ENCODE measurements around the gene NPC1L1.
"Not testable (repeated sequence)": the region's sequence is repeated elsewhere in the genome, so short reads cannot be mapped to it uniquely, and the experiment has no call there.

NPC1L1 gene

DNA sequence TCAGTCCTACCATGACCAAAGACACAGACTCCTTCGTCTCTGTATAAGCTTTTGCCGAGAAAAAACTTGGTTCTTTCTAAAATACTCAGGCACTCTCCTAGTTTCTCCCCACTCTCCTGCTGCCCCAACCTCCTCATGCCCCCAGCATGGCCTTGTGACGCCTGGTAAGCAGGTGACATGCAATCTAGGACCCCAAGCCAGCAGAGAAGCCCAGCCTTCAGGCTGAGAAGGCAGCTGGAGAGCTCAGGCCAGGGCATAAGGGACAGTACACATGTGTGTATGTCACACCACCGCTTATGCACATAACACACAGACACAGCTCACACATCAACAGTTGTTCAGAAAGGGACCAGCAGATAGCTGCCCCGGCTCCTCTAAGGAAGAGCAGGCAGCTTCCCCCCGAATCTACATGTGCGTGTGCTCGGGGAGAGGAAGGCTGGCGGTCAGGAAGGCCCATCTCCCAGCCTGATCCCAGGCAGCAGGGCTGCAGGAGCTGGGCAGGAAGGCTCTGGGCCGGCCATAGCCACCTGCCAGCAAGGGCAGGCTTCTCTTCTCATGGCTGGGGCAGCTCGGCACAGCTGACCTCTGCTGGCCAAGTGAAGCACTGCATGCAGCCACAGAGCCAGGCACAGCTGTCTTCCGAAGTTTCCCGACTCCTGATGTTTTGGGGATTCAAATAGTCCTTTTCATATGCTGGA lies 24.1 kb upstream of the NPC1L1 start:
- H3K9ac ChIP-seq: no peak overlapping the region
- no peaks in the 10 kb centered on the region; the same call in 1 of the 2 replicates for H4K20me1 ChIP-seq (ENCODE audit: insufficient read depth)
- no peaks in the 10 kb centered on the region for H3K4me1 ChIP-seq (ENCODE audit: low read depth, poor library complexity, severe bottlenecking)
- no peak overlapping the region for H2AFZ ChIP-seq (ENCODE audit: low read depth)
- no peak overlapping the region for H3K4me3 ChIP-seq (IDR thresholded peaks at IDR 0.05; ENCODE audit: insufficient read depth, low read depth, low read length)
- no peak overlapping the region for H3K27ac ChIP-seq
- H3K36me3 ChIP-seq (ENCODE audit: insufficient read depth): peaks cover 1% of the 10 kb centered on the region; the same call in 1 of the 2 replicates
- no peaks in the 10 kb centered on the region for H3K27me3 ChIP-seq (ENCODE audit: insufficient read depth, low read depth)
- no peak overlapping the region for H3K4me2 ChIP-seq
- TF ChIP-seq, protein P1, sequence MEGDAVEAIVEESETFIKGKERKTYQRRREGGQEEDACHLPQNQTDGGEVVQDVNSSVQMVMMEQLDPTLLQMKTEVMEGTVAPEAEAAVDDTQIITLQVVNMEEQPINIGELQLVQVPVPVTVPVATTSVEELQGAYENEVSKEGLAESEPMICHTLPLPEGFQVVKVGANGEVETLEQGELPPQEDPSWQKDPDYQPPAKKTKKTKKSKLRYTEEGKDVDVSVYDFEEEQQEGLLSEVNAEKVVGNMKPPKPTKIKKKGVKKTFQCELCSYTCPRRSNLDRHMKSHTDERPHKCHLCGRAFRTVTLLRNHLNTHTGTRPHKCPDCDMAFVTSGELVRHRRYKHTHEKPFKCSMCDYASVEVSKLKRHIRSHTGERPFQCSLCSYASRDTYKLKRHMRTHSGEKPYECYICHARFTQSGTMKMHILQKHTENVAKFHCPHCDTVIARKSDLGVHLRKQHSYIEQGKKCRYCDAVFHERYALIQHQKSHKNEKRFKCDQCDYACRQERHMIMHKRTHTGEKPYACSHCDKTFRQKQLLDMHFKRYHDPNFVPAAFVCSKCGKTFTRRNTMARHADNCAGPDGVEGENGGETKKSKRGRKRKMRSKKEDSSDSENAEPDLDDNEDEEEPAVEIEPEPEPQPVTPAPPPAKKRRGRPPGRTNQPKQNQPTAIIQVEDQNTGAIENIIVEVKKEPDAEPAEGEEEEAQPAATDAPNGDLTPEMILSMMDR (conservative IDR thresholded peaks at IDR 0.05; ENCODE audit: low read depth, low read length): peak; percentile 97
- H3K79me2 ChIP-seq (ENCODE audit: insufficient read depth, low read depth): no peaks in the 10 kb centered on the region

DNA sequence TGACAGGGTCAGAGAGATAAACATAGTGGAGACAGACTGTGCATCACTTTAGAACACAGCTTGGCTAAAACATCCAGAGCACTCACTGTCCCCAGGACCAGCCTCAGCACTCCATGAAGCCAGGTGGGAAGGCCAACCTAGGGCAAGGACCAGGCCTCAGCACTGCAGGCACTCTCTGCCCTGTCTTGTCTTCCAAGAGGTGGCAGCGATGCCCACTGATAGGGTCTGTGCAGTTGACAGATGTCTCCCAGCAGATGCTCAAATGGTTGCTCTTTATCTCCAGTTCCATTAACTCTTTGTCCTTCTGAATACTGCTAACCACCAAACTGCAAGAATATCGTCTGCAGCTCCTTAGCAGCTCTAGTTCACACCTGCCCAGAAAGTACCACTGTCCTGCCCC lies 23.5 kb upstream of the NPC1L1 start:
- TF ChIP-seq, protein P1 (conservative IDR thresholded peaks at IDR 0.05; ENCODE audit: low read depth, low read length): no peak
- H3K4me1 ChIP-seq (ENCODE audit: low read depth, poor library complexity, severe bottlenecking): no peaks in the 10 kb centered on the region
- no peak overlapping the region for H3K4me2 ChIP-seq
- H3K36me3 ChIP-seq (ENCODE audit: insufficient read depth): no peaks in the 10 kb centered on the region; the same call in 1 of the 2 replicates
- H3K27ac ChIP-seq: no peak overlapping the region
- H3K9ac ChIP-seq: no peak overlapping the region
- no peaks in the 10 kb centered on the region for H3K27me3 ChIP-seq (ENCODE audit: insufficient read depth, low read depth)
- no peaks in the 10 kb centered on the region for H3K79me2 ChIP-seq (ENCODE audit: insufficient read depth, low read depth)
- H2AFZ ChIP-seq (ENCODE audit: low read depth): no peak overlapping the region
- H4K20me1 ChIP-seq (ENCODE audit: insufficient read depth): no peaks in the 10 kb centered on the region; the same call in 1 of the 2 replicates
- no peak overlapping the region for H3K4me3 ChIP-seq (IDR thresholded peaks at IDR 0.05; ENCODE audit: insufficient read depth, low read depth, low read length)

DNA sequence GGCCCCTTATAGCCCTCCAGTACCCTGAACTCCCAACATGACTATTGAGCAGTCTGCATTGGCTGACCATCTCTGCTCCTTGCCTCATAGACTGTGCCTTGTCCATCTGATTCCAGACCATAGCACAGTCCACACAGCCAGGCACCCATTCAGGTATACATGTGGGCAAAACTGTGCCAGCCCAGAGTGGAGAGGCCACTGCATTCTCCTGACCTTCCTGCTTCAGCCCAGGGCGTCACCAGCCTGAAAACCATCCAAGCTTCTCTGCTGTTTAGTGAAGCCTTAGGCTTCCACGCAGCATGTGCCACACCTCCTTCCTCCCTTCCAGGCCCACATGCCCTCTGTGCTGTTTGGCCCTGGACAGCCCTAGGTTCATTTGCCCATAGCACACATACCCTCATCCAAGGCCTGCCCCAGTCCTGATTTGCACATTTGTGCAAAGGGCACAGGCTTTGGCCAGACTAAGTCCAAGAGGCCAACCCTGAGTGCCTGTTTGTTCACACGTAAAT lies 22.1 kb upstream of the NPC1L1 start:
- Histone ChIP-seq H4K20me1 (ENCODE audit: insufficient read depth) (no peaks in the 10 kb centered on the region; the same call in 1 of the 2 replicates), H3K4me1 (ENCODE audit: low read depth, poor library complexity, severe bottlenecking) (no peaks in the 10 kb centered on the region), H3K9ac (no peak overlapping the region), H3K4me3 (IDR thresholded peaks at IDR 0.05; ENCODE audit: insufficient read depth, low read depth, low read length) (no peak overlapping the region), H3K36me3 (ENCODE audit: insufficient read depth) (no peaks in the 10 kb centered on the region; the same call in 1 of the 2 replicates), H3K4me2 (no peak overlapping the region), H3K27me3 (ENCODE audit: insufficient read depth, low read depth) (no peaks in the 10 kb centered on the region), H3K27ac (no peak overlapping the region), H2AFZ (ENCODE audit: low read depth) (no peak overlapping the region), H3K79me2 (ENCODE audit: insufficient read depth, low read depth) (no peaks in the 10 kb centered on the region)
- TF ChIP-seq, protein P1 (conservative IDR thresholded peaks at IDR 0.05; ENCODE audit: low read depth, low read length): no peak

DNA sequence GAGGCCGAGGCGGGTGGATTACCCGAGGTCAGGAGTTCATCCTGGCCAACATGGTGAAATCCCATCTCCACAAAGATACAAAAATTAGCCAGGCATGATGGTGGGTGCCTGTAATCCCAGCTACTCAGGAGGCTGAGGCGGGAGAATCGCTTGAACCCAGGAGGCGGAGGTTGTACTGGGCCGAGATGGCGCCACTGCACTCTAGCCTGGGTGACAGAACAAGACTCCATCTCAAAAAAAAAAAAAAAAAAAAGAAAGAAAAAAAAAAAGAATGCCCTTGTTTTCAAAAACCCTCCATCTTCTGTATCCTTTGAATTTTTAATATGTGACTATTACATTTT lies 21.5 kb upstream of the NPC1L1 start:
- not testable (repeated sequence) for H3K79me2 ChIP-seq (ENCODE audit: insufficient read depth, low read depth); H4K20me1 ChIP-seq (ENCODE audit: insufficient read depth); H3K36me3 ChIP-seq (ENCODE audit: insufficient read depth); H3K27me3 ChIP-seq (ENCODE audit: insufficient read depth, low read depth); H2AFZ ChIP-seq (ENCODE audit: low read depth); H3K4me3 ChIP-seq (IDR thresholded peaks at IDR 0.05; ENCODE audit: insufficient read depth, low read depth, low read length); H3K9ac ChIP-seq; H3K4me1 ChIP-seq (ENCODE audit: low read depth, poor library complexity, severe bottlenecking); H3K27ac ChIP-seq; H3K4me2 ChIP-seq

DNA sequence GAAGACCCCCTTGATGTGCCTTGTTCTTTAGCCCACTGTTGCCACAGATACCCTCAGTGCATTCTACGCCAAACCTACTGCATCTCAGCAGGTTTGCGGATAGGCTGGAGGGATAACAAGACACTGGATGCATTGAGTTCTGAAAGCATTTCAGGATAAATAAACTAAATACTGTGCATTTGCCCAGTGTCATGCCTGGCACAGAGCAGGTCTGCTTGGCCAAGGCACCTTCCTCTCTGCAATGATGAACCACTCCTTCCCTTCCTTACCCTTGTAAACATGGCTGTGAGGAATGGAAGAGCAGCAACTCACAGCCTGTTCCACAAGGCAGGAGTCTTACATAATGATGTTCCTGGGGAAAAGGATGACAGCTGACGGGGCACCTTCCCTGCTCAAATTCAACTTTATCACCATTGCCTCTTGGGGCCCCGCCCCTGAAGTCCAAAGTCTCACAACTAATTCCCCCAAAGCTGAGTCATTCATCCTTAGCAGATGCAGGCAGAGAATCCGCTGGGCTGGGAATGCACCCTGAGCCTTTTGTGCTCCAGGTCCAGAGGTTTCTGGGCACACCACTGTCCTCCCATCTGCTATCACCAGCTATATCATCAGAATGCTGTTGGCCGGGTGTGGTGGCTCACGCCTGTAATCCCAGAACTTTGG lies 21.0 kb upstream of the NPC1L1 start:
- Histone ChIP-seq H3K4me1 (ENCODE audit: low read depth, poor library complexity, severe bottlenecking) (no peaks in the 10 kb centered on the region), H3K9ac (no peak overlapping the region), H3K4me3 (IDR thresholded peaks at IDR 0.05; ENCODE audit: insufficient read depth, low read depth, low read length) (no peak overlapping the region), H3K4me2 (no peak overlapping the region), H3K79me2 (ENCODE audit: insufficient read depth, low read depth) (no peaks in the 10 kb centered on the region), H3K27ac (no peak overlapping the region), H3K36me3 (ENCODE audit: insufficient read depth) (no peaks in the 10 kb centered on the region), H2AFZ (ENCODE audit: low read depth) (no peak overlapping the region), H4K20me1 (ENCODE audit: insufficient read depth) (no peaks in the 10 kb centered on the region; the same call in 1 of the 2 replicates), H3K27me3 (ENCODE audit: insufficient read depth, low read depth) (no peaks in the 10 kb centered on the region)
- TF ChIP-seq, protein P1 (conservative IDR thresholded peaks at IDR 0.05; ENCODE audit: low read depth, low read length): no peak
